ENCODE data around the gene LRRC4C.

GRCh38 chr11:40388097-40388818 is 1071.2 kb downstream of the LRRC4C start:
- TF ChIP-seq NFIC (IDR thresholded peaks at IDR 0.05) (no peak), EP300 (IDR thresholded peaks at IDR 0.05; ENCODE audit: borderline replicate concordance) (no peak), TAF1 (IDR thresholded peaks at IDR 0.05; ENCODE audit: low read depth) (no peak), EGR1 (IDR thresholded peaks at IDR 0.05) (no peak), TCF12 (IDR thresholded peaks at IDR 0.05; ENCODE audit: low read depth) (no peak), ZBTB7A (IDR thresholded peaks at IDR 0.05; ENCODE audit: low read depth) (no peak), MAX (IDR thresholded peaks at IDR 0.05) (no peak), RAD21 (IDR thresholded peaks at IDR 0.05; ENCODE audit: low read depth) (no peak), YY1 (IDR thresholded peaks at IDR 0.05; ENCODE audit: low read depth) (no peak), FOXM1 (IDR thresholded peaks at IDR 0.05; ENCODE audit: borderline replicate concordance, low read depth) (no peak), CEBPB (IDR thresholded peaks at IDR 0.05) (no peak), REST (IDR thresholded peaks at IDR 0.05; ENCODE audit: low read depth) (no peak)
